Kidney (tissue), 14 donors: Measurements from ENCODE around the gene WNT1. TPM values are rescaled to one million over a fixed set of nuclear protein-coding genes. Genes with fewer than 3 reads are reported as not detected.

ENCODE experiments used
- DNase-seq, 5 donors: peaks; one replicate each; pipeline ENCODE4 v3.0.0-alpha.2; 2013 to 2020
- FAIRE-seq: peaks from 2 replicates; lab custom pipeline; 2012; peaks lifted over from hg19 to GRCh38; lab: Jason Lieb, UNC
- H3K27ac ChIP-seq, 2 donors: one replicate each; pipeline ENCODE4 v1.7.0; 2013; ENCODE audit warnings: low read depth in 2 of 2, low read length in 2 of 2, inconsistent platforms in 1 of 2
- H3K27me3 ChIP-seq: one replicate; pipeline ENCODE4 v1.7.1; 2013; ENCODE audit warnings: low read length, inconsistent platforms; ENCODE audit not compliant: control insufficient read depth, insufficient read depth
- H3K36me3 ChIP-seq, 3 donors: one replicate each; pipeline versions ENCODE4 v1.7.0 to v1.7.1; 2013; ENCODE audit warnings: low read length in 3 of 3, control low read depth in 1 of 3, inconsistent platforms in 1 of 3; ENCODE audit not compliant: insufficient read depth in 3 of 3, control insufficient read depth in 2 of 3
- H3K4me1 ChIP-seq, 3 donors: one replicate each; pipeline versions ENCODE4 v1.7.0 to v1.7.1; 2013; ENCODE audit warnings: low read length in 3 of 3, inconsistent platforms in 1 of 3, low read depth in 1 of 3; ENCODE audit not compliant: control insufficient read depth in 2 of 3, insufficient read depth in 2 of 3
- H3K4me3 ChIP-seq, 3 donors: one replicate each; pipeline versions ENCODE4 v1.7.0 to v1.8.1; 2013; ENCODE audit warnings: low read length in 3 of 3, control low read depth in 1 of 3, inconsistent platforms in 1 of 3
- H3K9ac ChIP-seq, 3 donors: one replicate each; pipeline versions ENCODE4 v1.7.0 to v1.7.1; 2013; ENCODE audit warnings: low read length in 3 of 3, control low read depth in 1 of 3, inconsistent platforms in 1 of 3
- H3K9me3 ChIP-seq, 3 donors: one replicate each; pipeline versions ENCODE4 v1.7.0 to v1.7.1; 2013; ENCODE audit warnings: low read length in 3 of 3, control low read depth in 1 of 3, inconsistent platforms in 1 of 3; ENCODE audit not compliant: control insufficient read depth in 2 of 3, insufficient read depth in 1 of 3
- intact Hi-C: fragments of 100-400 bp; cut with DNase I; formaldehyde crosslinking; loops from one replicate; pipeline ENCODE4 v1.11.1; 2022
- polyA plus RNA-seq: library from polyadenylated mRNA; stranded (reverse); fragments of 350-450 nt; fragmentation: Illumina TruSeq; extraction: RNeasy Lipid Tissue Mini Kit (QIAGEN cat#74804); gene quantifications from one replicate; pipeline ENCODE4 v1.2.3, GENCODE V29; 2014; ENCODE audit warnings: low read depth, low replicate concordance; ENCODE audit not compliant: insufficient read depth
- total RNA-seq: library from RNA; stranded (reverse); fragmentation: NEBNext Ultra II Directional; extraction: Animal tissue kit (Norgen Biotek cat#: 25700); gene quantifications from one replicate; pipeline ENCODE4 v1.2.1, GENCODE V29; 2021
- TF ChIP-seq, protein P1 (sequence below): IDR thresholded peaks from 3 replicates; pipeline ENCODE4 v1.5.1; 2012; ENCODE audit warnings: mild to moderate bottlenecking, moderate library complexity, borderline replicate concordance; ENCODE audit not compliant: insufficient read depth; ENCODE audit errors: extremely low read depth
- donor health status: control.
- donor health status: control.
- donor health status: control.
- donor health status: control.
- donor health status: control.
- donor health status: DM: yes; HTN: yes; CAD: no.
- donor health status: Normal renal cell carcinoma (clear cell type).

WNT1 gene
- total and polyA plus RNA-seq, 2 donors from 2014 or later: not detected

GRCh38 chr12:48932878-48933277 lies 45.2 kb upstream of the WNT1 start:
- no peaks in the 10 kb centered on the region for H3K27me3 ChIP-seq
- TF ChIP-seq, protein P1, sequence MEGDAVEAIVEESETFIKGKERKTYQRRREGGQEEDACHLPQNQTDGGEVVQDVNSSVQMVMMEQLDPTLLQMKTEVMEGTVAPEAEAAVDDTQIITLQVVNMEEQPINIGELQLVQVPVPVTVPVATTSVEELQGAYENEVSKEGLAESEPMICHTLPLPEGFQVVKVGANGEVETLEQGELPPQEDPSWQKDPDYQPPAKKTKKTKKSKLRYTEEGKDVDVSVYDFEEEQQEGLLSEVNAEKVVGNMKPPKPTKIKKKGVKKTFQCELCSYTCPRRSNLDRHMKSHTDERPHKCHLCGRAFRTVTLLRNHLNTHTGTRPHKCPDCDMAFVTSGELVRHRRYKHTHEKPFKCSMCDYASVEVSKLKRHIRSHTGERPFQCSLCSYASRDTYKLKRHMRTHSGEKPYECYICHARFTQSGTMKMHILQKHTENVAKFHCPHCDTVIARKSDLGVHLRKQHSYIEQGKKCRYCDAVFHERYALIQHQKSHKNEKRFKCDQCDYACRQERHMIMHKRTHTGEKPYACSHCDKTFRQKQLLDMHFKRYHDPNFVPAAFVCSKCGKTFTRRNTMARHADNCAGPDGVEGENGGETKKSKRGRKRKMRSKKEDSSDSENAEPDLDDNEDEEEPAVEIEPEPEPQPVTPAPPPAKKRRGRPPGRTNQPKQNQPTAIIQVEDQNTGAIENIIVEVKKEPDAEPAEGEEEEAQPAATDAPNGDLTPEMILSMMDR: no peak
- no peaks in the 10 kb centered on the region for H3K9me3 ChIP-seq
- DNase-seq (no peak), FAIRE-seq (no peak)
- H3K27ac ChIP-seq: no peak overlapping the region
- no peaks in the 10 kb centered on the region for H3K4me1 ChIP-seq
- intact Hi-C loops: no loop called here
- H3K36me3 ChIP-seq: peaks cover 0 to 28% (median 18%) of the 10 kb centered on the region in 3 donors
- no peak overlapping the region for H3K9ac ChIP-seq
- no peak overlapping the region for H3K4me3 ChIP-seq

DNA sequence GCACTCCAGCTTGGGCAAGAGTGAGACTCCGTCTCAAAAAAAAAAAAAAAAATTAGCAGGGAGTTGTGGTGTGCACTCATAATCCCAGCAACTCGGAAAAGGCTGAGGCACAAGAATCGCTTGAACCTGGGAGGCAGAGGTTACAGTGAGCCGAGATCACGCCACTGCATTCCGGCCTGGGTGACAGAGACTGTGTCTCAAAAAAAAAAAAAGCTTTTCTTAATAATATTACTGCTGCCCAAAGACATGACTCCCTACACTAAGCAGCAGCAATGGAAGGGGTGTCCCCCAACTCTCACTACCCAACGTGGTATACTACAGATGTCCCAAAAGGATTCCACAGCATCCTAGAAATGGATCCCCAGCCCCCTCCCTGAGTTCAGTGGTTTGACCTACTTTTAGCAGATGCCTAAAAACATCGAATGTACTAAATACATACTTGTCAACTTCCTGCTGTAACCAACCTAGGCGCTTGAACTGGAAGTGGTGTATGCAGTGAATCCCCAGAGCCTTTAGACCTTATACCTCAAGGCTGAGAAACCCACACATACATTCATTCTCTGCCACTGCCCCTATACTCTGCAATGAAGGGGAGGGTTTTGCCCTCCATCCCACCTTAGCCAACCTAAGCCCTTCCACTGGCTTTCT lies 44.3 kb upstream of the WNT1 start:
- no peak overlapping the region for H3K4me3 ChIP-seq
- FAIRE-seq: no peak
- no peaks in the 10 kb centered on the region for H3K4me1 ChIP-seq
- no peak overlapping the region for H3K27ac ChIP-seq
- no peaks in the 10 kb centered on the region for H3K9me3 ChIP-seq
- H3K9ac ChIP-seq: no peak overlapping the region
- peaks cover 0 to 32% (median 20%) of the 10 kb centered on the region in 3 donors for H3K36me3 ChIP-seq
- intact Hi-C loops: no loop called here
- H3K27me3 ChIP-seq: no peaks in the 10 kb centered on the region
- TF ChIP-seq, protein P1: no peak
- DNase-seq: no peak

DNA sequence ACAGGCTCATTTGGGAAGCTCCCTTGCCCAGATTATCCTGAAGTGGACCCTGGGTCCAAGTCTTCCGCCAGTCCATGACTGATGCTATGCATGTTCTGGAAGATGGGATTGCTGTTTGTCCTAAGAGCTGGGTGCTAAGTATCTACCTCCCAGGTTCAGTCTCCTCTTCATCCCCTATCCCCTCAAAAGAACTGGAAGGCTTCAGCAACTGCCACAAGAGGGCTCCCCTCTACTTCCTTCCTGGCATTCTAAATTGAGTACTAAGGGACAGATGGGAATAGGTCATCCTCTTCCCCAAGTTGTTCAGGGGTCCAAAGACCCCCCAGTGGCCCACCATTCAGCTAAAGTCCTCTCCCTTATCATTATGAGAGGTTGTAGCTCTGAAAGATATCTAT lies 43.8 kb upstream of the WNT1 start:
- Histone ChIP-seq H3K27ac (no peak overlapping the region), H3K36me3 (peaks cover 2 to 35% (median 22%) of the 10 kb centered on the region in 3 donors), H3K4me3 (no peak overlapping the region), H3K4me1 (no peaks in the 10 kb centered on the region), H3K9ac (no peak overlapping the region), H3K27me3 (no peaks in the 10 kb centered on the region), H3K9me3 (no peaks in the 10 kb centered on the region)
- DNase-seq (peak in 1 of 5 donors; percentile 18), FAIRE-seq (no peak)
- TF ChIP-seq, protein P1: no peak
- intact Hi-C loops: no loop called here
